Body of pancreas (tissue), 4 donors: ENCODE results near the gene TFCP2L1. TPM values are rescaled to one million over a fixed set of nuclear protein-coding genes. Genes with fewer than 3 reads are reported as not detected.

ENCODE experiments used
- ATAC-seq: fragments of 150-250 bp; one replicate; pipeline ENCODE4 v1.9.1; 2016
- DNase-seq, 4 donors: peaks; one replicate each; pipeline ENCODE4 v3.0.0-alpha.2; 2019
- H3K27ac ChIP-seq, 4 donors: fragments of 200-600 bp; sonication (generic); 1 replicate in 3 of 4; 2 replicates in 1 of 4; pipeline versions ENCODE4 v1.5.1 to v1.6.1; 2016 to 2019; ENCODE audit warnings: mild to moderate bottlenecking in 1 of 4, mixed read lengths in 1 of 4, moderate library complexity in 1 of 4
- H3K27me3 ChIP-seq, 2 donors: fragments of 200-600 bp; sonication (generic); one replicate each; pipeline ENCODE4 v1.6.0; 2016; ENCODE audit warnings: mild to moderate bottlenecking in 1 of 2
- H3K36me3 ChIP-seq, 2 donors: fragments of 200-600 bp; sonication (generic); replicated peaks in 1 of 2; 2 replicates each; pipeline ENCODE4 v1.5.1; 2016; ENCODE audit warnings: low read depth in 2 of 2; ENCODE audit not compliant: insufficient read depth in 1 of 2
- H3K4me1 ChIP-seq: fragments of 200-600 bp; sonication (generic); one replicate; pipeline ENCODE4 v1.6.0; 2016
- H3K4me3 ChIP-seq, 2 donors: fragments of 200-600 bp; sonication (generic); 1 replicate in 1 of 2; 2 replicates in 1 of 2; pipeline ENCODE4 v1.5.1; 2016 to 2019
- H3K9me3 ChIP-seq, 3 donors: fragments of 200-600 bp; sonication (generic); 1 replicate in 2 of 3; 2 replicates in 1 of 3; pipeline ENCODE4 v1.5.1; 2016
- CTCF ChIP-seq, 7 experiments: fragments of 450-650 bp in 4 of 7; fragments of 200-600 bp in 3 of 7; sonication (generic) in 3 of 7; IDR thresholded peaks; one replicate each; pipeline ENCODE4 v1.5.1; 2016 to 2019; ENCODE audit warnings: antibody characterized with exemption in 7 of 7
- POLR2A ChIP-seq, 3 donors: fragments of 450-650 bp; IDR thresholded peaks; one replicate each; pipeline ENCODE4 v1.6.1; 2016; ENCODE audit warnings: antibody characterized with exemption in 3 of 3, mild to moderate bottlenecking in 2 of 3
- WGBS, 2 donors: methylation state at CpG; one replicate each; pipeline ENCODE4 v1.1.5; 2017; 5-methylcytosine and 5-hydroxymethylcytosine counted together
- intact Hi-C: fragments of 100-400 bp; cut with DNase I; formaldehyde crosslinking; loops from one replicate; pipeline ENCODE4 v1.15.1; 2023
- total RNA-seq, 2 donors: library from RNA; depleted of rRNA; stranded (reverse); fragments of >200 nt; gene quantifications; one replicate each; pipeline ENCODE4 v1.1.0, GENCODE V29; 2016

The TFCP2L1 gene
- total RNA-seq, 2 donors from 2014 or later = 4.6 to 8.3 TPM

GRCh38 chr2:121329786-121330185, 44.8 kb upstream of the TFCP2L1 start:
- no peaks in the 10 kb centered on the region for H3K27me3 ChIP-seq
- no peak overlapping the region for H3K4me3 ChIP-seq
- no peak for DNase-seq
- H3K36me3 ChIP-seq = no peaks in the 10 kb centered on the region
- peaks cover 9% of the 10 kb centered on the region for H3K4me1 ChIP-seq
- intact Hi-C loops = loop anchor here (10.0 kb wide), 1 partner anchor 235 kb away; no protein-coding TSS in a partner anchor
- no peak for ATAC-seq
- no peak for TF ChIP-seq CTCF (IDR thresholded peaks at IDR 0.05)
- no peak for TF ChIP-seq POLR2A (IDR thresholded peaks at IDR 0.05)
- 75 to 92% methylated on average over 6 of the region's 6 CpGs for WGBS, 2 donors
- H3K27ac ChIP-seq = no peak overlapping the region
- H3K9me3 ChIP-seq = no peaks in the 10 kb centered on the region

- 94 to 97% methylated on average over 8 of the region's 8 CpGs for WGBS, 2 donors
- no peaks in the 10 kb centered on the region for H3K9me3 ChIP-seq
- no peaks in the 10 kb centered on the region for H3K36me3 ChIP-seq
- H3K4me1 ChIP-seq = no peaks in the 10 kb centered on the region
- H3K27ac ChIP-seq = no peak overlapping the region
- intact Hi-C loops = loop anchor here (10.0 kb wide), 1 partner anchor 232 kb away; no protein-coding TSS in a partner anchor
- DNase-seq (no peak), ATAC-seq (no peak)
- TF ChIP-seq POLR2A (IDR thresholded peaks at IDR 0.05) (no peak), CTCF (IDR thresholded peaks at IDR 0.05) (no peak)
- no peaks in the 10 kb centered on the region for H3K27me3 ChIP-seq
- H3K4me3 ChIP-seq = no peak overlapping the region
Measured at GRCh38 chr2:121326628-121327027, 41.6 kb upstream of the TFCP2L1 start.

- Histone ChIP-seq H3K4me3 (no peak overlapping the region), H3K27ac (no peak overlapping the region), H3K9me3 (no peaks in the 10 kb centered on the region), H3K36me3 (no peaks in the 10 kb centered on the region), H3K4me1 (no peaks in the 10 kb centered on the region), H3K27me3 (no peaks in the 10 kb centered on the region)
- TF ChIP-seq POLR2A (IDR thresholded peaks at IDR 0.05) = no peak
- TF ChIP-seq CTCF (IDR thresholded peaks at IDR 0.05) = no peak
- intact Hi-C loops = loop anchor here (10.0 kb wide), 1 partner anchor 230 kb away; no protein-coding TSS in a partner anchor
- DNase-seq (no peak), ATAC-seq (no peak)
- WGBS, 2 donors = 81 to 88% methylated on average over 7 of the region's 7 CpGs
Measured at GRCh38 chr2:121324601-121325000, 39.6 kb upstream of the TFCP2L1 start.

GRCh38 chr2:121321476-121321875, 36.5 kb upstream of the TFCP2L1 start:
- Histone ChIP-seq H3K36me3 (no peaks in the 10 kb centered on the region), H3K9me3 (no peaks in the 10 kb centered on the region), H3K4me1 (no peaks in the 10 kb centered on the region), H3K4me3 (no peak overlapping the region), H3K27me3 (no peaks in the 10 kb centered on the region), H3K27ac (no peak overlapping the region)
- ATAC-seq (no peak), DNase-seq (no peak)
- WGBS, 2 donors = 84 to 93% methylated on average over 4 to 8 of the region's 8 CpGs
- TF ChIP-seq CTCF (IDR thresholded peaks at IDR 0.05) (no peak), POLR2A (IDR thresholded peaks at IDR 0.05) (no peak)
- intact Hi-C loops = loop anchor here (10.0 kb wide), 1 partner anchor 227 kb away; no protein-coding TSS in a partner anchor

GRCh38 chr2:121319941-121320340, 34.9 kb upstream of the TFCP2L1 start:
- H3K36me3 ChIP-seq = no peaks in the 10 kb centered on the region
- DNase-seq = no peak
- no peak for TF ChIP-seq CTCF (IDR thresholded peaks at IDR 0.05)
- TF ChIP-seq POLR2A (IDR thresholded peaks at IDR 0.05) = no peak
- WGBS, 2 donors = 35 to 44% methylated on average over 3 of the region's 3 CpGs
- no peak overlapping the region for H3K27ac ChIP-seq
- intact Hi-C loops = loop anchor here (10.0 kb wide), 1 partner anchor 225 kb away; no protein-coding TSS in a partner anchor
- no peaks in the 10 kb centered on the region for H3K9me3 ChIP-seq
- no peaks in the 10 kb centered on the region for H3K4me1 ChIP-seq
- no peak for ATAC-seq
- no peaks in the 10 kb centered on the region for H3K27me3 ChIP-seq
- H3K4me3 ChIP-seq = no peak overlapping the region
